Naive thymus-derived CD4-positive, alpha-beta T cell (primary cell): ENCODE data around the gene ARHGAP4. TPM values are rescaled to one million over a fixed set of nuclear protein-coding genes. Genes with fewer than 3 reads are reported as not detected.

ENCODE experiments used
- ATAC-seq: fragments of 150-1000 bp; cut with Tn5 transposase; 2 replicates; pipeline ENCODE4 v1.10.0; 2021; ENCODE audit warnings: mild to moderate bottlenecking, moderate library complexity
- CTCF ChIA-PET: fragments of 350-600 bp; sonication (Branson Sonifier 250); formaldehyde crosslinking; loops from one replicate; lab custom pipeline; 2021; ENCODE audit warnings: antibody characterized with exemption; lab: Charles Lee
- POLR2A ChIA-PET: fragments of 350-600 bp; sonication (Branson Sonifier 250); formaldehyde crosslinking; loops from one replicate; lab custom pipeline; 2021; ENCODE audit warnings: antibody characterized with exemption, inconsistent platforms; lab: Charles Lee
- DNase-seq, 9 donors: peaks; one replicate each; pipeline versions ENCODE4 v3.0.0 to v3.0.0-alpha.2; 2020 to 2022; ENCODE audit warnings: mixed read lengths in 1 of 9
- H3K27ac ChIP-seq: one replicate; pipeline ENCODE4 v1.7.0; 2013; ENCODE audit warnings: mild to moderate bottlenecking, low read depth, low read length, moderate library complexity
- H3K27me3 ChIP-seq, 2 donors: one replicate each; pipeline ENCODE4 v1.7.0; 2013; ENCODE audit warnings: low read length in 2 of 2, mild to moderate bottlenecking in 2 of 2, moderate library complexity in 2 of 2; ENCODE audit not compliant: control insufficient read depth in 2 of 2, insufficient read depth in 2 of 2
- H3K36me3 ChIP-seq, 3 experiments: 1 replicate in 2 of 3; 2 replicates in 1 of 3; pipeline ENCODE4 v1.7.0; 2013; ENCODE audit warnings: low read length in 3 of 3, mild to moderate bottlenecking in 3 of 3, moderate library complexity in 1 of 3; ENCODE audit not compliant: insufficient read depth in 3 of 3, control insufficient read depth in 2 of 3
- H3K4me1 ChIP-seq, 2 donors: one replicate each; pipeline ENCODE4 v1.7.0; 2013; ENCODE audit warnings: low read length in 2 of 2, mild to moderate bottlenecking in 2 of 2, moderate library complexity in 1 of 2; ENCODE audit not compliant: control insufficient read depth in 2 of 2, insufficient read depth in 2 of 2
- H3K4me3 ChIP-seq: 2 replicates; pipeline ENCODE4 v1.7.0; 2013; ENCODE audit warnings: mild to moderate bottlenecking, low read length
- H3K9me3 ChIP-seq, 3 experiments: 1 replicate in 2 of 3; 2 replicates in 1 of 3; pipeline ENCODE4 v1.7.0; 2013; ENCODE audit warnings: low read length in 3 of 3; ENCODE audit not compliant: control insufficient read depth in 2 of 3
- H3K27ac Mint-ChIP-seq, 9 donors: one replicate each; pipeline ENCODE4 v1.8.0; 2020 to 2022; ENCODE audit warnings: mixed read lengths in 9 of 9, mild to moderate bottlenecking in 8 of 9, moderate library complexity in 5 of 9, inconsistent platforms in 2 of 9
- H3K27me3 Mint-ChIP-seq, 5 donors: one replicate each; pipeline ENCODE4 v1.8.0; 2021 to 2022; ENCODE audit warnings: mixed read lengths in 5 of 5, mild to moderate bottlenecking in 1 of 5
- H3K36me3 Mint-ChIP-seq, 5 donors: one replicate each; pipeline ENCODE4 v1.8.0; 2020 to 2022; ENCODE audit warnings: mixed read lengths in 5 of 5, mild to moderate bottlenecking in 3 of 5, inconsistent platforms in 1 of 5
- H3K4me1 Mint-ChIP-seq, 7 donors: one replicate each; pipeline ENCODE4 v1.8.0; 2020 to 2022; ENCODE audit warnings: mixed read lengths in 7 of 7, mild to moderate bottlenecking in 3 of 7, inconsistent platforms in 1 of 7
- H3K4me3 Mint-ChIP-seq, 10 donors: one replicate each; pipeline ENCODE4 v1.8.0; 2020 to 2022; ENCODE audit warnings: mild to moderate bottlenecking in 10 of 10, mixed read lengths in 10 of 10, moderate library complexity in 6 of 10, inconsistent platforms in 2 of 10
- H3K9me3 Mint-ChIP-seq, 11 donors: one replicate each; pipeline ENCODE4 v1.8.0; 2020 to 2022; ENCODE audit warnings: mixed read lengths in 11 of 11, mild to moderate bottlenecking in 4 of 11, inconsistent platforms in 1 of 11, moderate library complexity in 1 of 11
- intact Hi-C, 2 donors: fragments of 100-400 bp; cut with micrococcal nuclease; formaldehyde crosslinking; loops; one replicate each; pipeline ENCODE4 v1.15.1; 2023
- polyA plus RNA-seq, 2 donors: library from polyadenylated mRNA; unstranded; fragments of 300-500 nt; fragmentation: Illumina TruSeq; gene quantifications; one replicate each; pipeline ENCODE4 v1.2.3, GENCODE V29; 2021
- total RNA-seq, 6 experiments: library from RNA in 5 of 6; stranded (reverse) in 5 of 6; gene quantifications; 1 replicate in 5 of 6; 2 replicates in 1 of 6; pipeline ENCODE4 v1.2.3 and lab custom pipeline; 2021 to 2026

The ARHGAP4 gene
- total and polyA plus RNA-seq, 7 experiments from 2014 or later: 82.5 to 439 (median 341) TPM

DNA sequence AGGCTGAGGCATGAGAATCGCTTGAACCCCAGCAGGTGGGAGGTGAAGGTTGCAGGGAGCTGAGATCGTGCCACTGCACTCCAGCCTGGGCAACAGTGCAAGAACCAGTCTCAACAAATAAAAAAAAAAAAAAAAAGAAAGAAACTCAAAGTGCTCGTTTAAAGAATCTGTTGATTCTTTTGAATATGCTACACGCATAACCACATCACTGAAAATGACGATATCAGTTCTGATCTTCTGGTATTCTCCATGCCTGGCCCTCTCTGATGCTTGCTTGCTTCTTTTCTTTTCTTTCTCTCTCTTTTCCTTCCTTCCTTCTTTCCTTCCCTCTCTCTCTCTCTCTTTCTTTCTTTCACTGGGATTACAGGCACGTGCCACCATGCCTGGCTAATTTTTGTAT is 14.3 kb downstream of the ARHGAP4 start:
- H3K27ac Mint-ChIP-seq: peak overlapping the region; percentile 18 to 90 (median 81)
- Histone ChIP-seq H3K36me3 (peaks cover 0 to 58% (median 0%) of the 10 kb centered on the region in 3 experiments), H3K27me3 (no peaks in the 10 kb centered on the region), H3K4me3 (no peak overlapping the region), H3K27ac (peak overlapping the region; percentile 57), H3K9me3 (no peaks in the 10 kb centered on the region), H3K4me1 (peaks cover 0 to 8% of the 10 kb centered on the region in 2 donors)
- POLR2A ChIA-PET: interaction anchor here (1.0 to 10.4 kb wide), 2 partner anchors 13 to 33 kb away, joined by 3 to 111 read pairs; partner anchors contain the start of gene ARHGAP4
- H3K36me3 Mint-ChIP-seq: peaks cover 0 to 19% (median 5%) of the 10 kb centered on the region in 5 donors
- CTCF ChIA-PET: interaction anchor here (1.4 kb wide), 1 partner anchor 13 kb away, joined by 4 read pairs; the partner anchor contains the start of gene ARHGAP4
- DNase-seq (peak in 4 of 9 donors; percentile 32 to 59 (median 44)), ATAC-seq (peak; percentile 63)
- H3K4me1 Mint-ChIP-seq: peaks cover 0 to 26% (median 12%) of the 10 kb centered on the region in 7 donors
- H3K4me3 Mint-ChIP-seq: peak overlapping the region in 5 of 10 donors; percentile 42 to 64 (median 56)
- H3K9me3 Mint-ChIP-seq: no peaks in the 10 kb centered on the region
- intact Hi-C loops: no loop called here
- H3K27me3 Mint-ChIP-seq: no peaks in the 10 kb centered on the region

- H3K27me3 ChIP-seq: no peaks in the 10 kb centered on the region
- H3K36me3 Mint-ChIP-seq: peaks cover 0 to 8% (median 4%) of the 10 kb centered on the region in 5 donors
- no peaks in the 10 kb centered on the region for H3K9me3 Mint-ChIP-seq
- POLR2A ChIA-PET: interaction anchor here (10.4 kb wide), 1 partner anchor 14 kb away, joined by 111 read pairs; the partner anchor contains the start of gene ARHGAP4
- intact Hi-C loops: no loop called here
- H3K27ac Mint-ChIP-seq: no peak overlapping the region
- peak overlapping the region in 1 of 10 donors; percentile 37 for H3K4me3 Mint-ChIP-seq
- ATAC-seq (no peak), DNase-seq (no peak)
- CTCF ChIA-PET: interaction anchor here (0.7 to 1.4 kb wide), 2 partner anchors 15 to 26 kb away, joined by 3 to 4 read pairs; partner anchors contain the start of gene ARHGAP4
- H3K27ac ChIP-seq: no peak overlapping the region
- H3K36me3 ChIP-seq: peaks cover 0 to 47% (median 0%) of the 10 kb centered on the region in 3 experiments
- no peak overlapping the region for H3K4me3 ChIP-seq
- peaks cover 5 to 8% of the 10 kb centered on the region in 2 donors for H3K4me1 ChIP-seq
- H3K9me3 ChIP-seq: no peaks in the 10 kb centered on the region
- peaks cover 0 to 16% (median 7%) of the 10 kb centered on the region in 7 donors for H3K4me1 Mint-ChIP-seq
- H3K27me3 Mint-ChIP-seq: no peaks in the 10 kb centered on the region
Observed at GRCh38 chrX:153910446-153910845, 15.6 kb downstream of the ARHGAP4 start.

- no peak overlapping the region for H3K4me3 ChIP-seq
- peaks cover 0 to 47% (median 0%) of the 10 kb centered on the region in 3 experiments for H3K36me3 ChIP-seq
- intact Hi-C loops: loop anchor here in 1 of 2 donors (5.0 kb wide), 1 partner anchor 37 kb away; no protein-coding TSS in a partner anchor
- H3K9me3 ChIP-seq: no peaks in the 10 kb centered on the region
- CTCF ChIA-PET: interaction anchor here (1.0 kb wide), 1 partner anchor 17 kb away, joined by 3 read pairs; no protein-coding TSS in a partner anchor
- Mint-ChIP-seq H3K27me3 (no peaks in the 10 kb centered on the region), H3K36me3 (peaks cover 0 to 8% (median 4%) of the 10 kb centered on the region in 5 donors), H3K9me3 (no peaks in the 10 kb centered on the region), H3K27ac (peak overlapping the region in 2 of 9 donors; percentile 38 to 68), H3K4me1 (peaks cover 0 to 17% (median 8%) of the 10 kb centered on the region in 7 donors), H3K4me3 (peak overlapping the region in 1 of 10 donors; percentile 37)
- ATAC-seq (no peak), DNase-seq (no peak)
- POLR2A ChIA-PET: interaction anchor here (10.4 kb wide), 1 partner anchor 15 kb away, joined by 111 read pairs; the partner anchor contains the start of gene ARHGAP4
- no peaks in the 10 kb centered on the region for H3K27me3 ChIP-seq
- H3K27ac ChIP-seq: no peak overlapping the region
- peaks cover 8 to 10% of the 10 kb centered on the region in 2 donors for H3K4me1 ChIP-seq
Observed at GRCh38 chrX:153909980-153910360, 16.1 kb downstream of the ARHGAP4 start.

- Mint-ChIP-seq H3K27me3 (no peaks in the 10 kb centered on the region), H3K36me3 (peaks cover 0 to 8% (median 4%) of the 10 kb centered on the region in 5 donors), H3K4me1 (peaks cover 0 to 21% (median 11%) of the 10 kb centered on the region in 7 donors), H3K9me3 (no peaks in the 10 kb centered on the region), H3K4me3 (no peak overlapping the region), H3K27ac (peak overlapping the region in 1 of 9 donors; percentile 17)
- Histone ChIP-seq H3K36me3 (peaks cover 0 to 47% (median 0%) of the 10 kb centered on the region in 3 experiments), H3K4me1 (peaks cover 11 to 12% of the 10 kb centered on the region in 2 donors), H3K9me3 (no peaks in the 10 kb centered on the region), H3K27me3 (no peaks in the 10 kb centered on the region), H3K27ac (peak overlapping the region; percentile 35), H3K4me3 (no peak overlapping the region)
- no peak for ATAC-seq
- DNase-seq: no peak
- ChIA-PET CTCF (interaction anchor here (1.0 kb wide), 1 partner anchor 18 kb away, joined by 3 read pairs; no protein-coding TSS in a partner anchor), POLR2A (interaction anchor here (10.4 kb wide), 1 partner anchor 15 kb away, joined by 111 read pairs; the partner anchor contains the start of gene ARHGAP4)
- intact Hi-C loops: loop anchor here in 1 of 2 donors (5.0 kb wide), 1 partner anchor 38 kb away; no protein-coding TSS in a partner anchor
Observed at GRCh38 chrX:153909024-153909979, 16.8 kb downstream of the ARHGAP4 start.

DNA sequence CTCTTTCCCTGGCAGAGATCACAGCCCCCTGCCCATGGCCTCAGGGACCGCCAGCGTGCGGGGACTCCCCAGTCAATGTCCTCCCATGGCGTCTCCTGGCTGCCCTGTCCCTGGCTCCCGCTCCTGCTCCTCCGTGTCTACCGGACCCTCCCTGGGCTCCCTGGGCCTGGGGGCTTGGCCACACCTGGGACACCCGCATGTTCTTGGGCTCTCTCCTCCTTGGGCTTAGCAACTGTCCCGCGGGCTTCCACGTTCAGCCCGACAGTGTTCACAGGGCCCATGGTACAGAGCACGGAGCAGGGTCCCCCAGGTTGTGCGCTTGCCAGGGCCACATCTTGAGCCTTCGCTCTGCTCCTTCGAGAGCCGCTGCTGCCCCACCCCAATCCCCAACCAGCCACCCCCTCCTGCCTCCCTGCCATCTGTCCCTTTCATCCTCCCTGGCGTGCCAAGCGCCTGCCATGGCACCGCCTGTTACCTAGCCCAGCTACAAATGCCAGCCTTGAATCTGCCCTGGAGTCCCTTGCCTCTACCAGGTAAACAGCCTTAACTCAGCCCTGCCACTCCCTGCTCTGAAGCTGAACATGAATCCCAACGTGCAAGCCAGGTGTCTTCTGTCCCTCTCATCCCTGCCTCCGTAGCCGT is 17.7 kb downstream of the ARHGAP4 start:
- Histone ChIP-seq H3K9me3 (no peaks in the 10 kb centered on the region), H3K27ac (peak overlapping the region; percentile 35), H3K4me1 (peaks cover 16 to 21% of the 10 kb centered on the region in 2 donors), H3K4me3 (no peak overlapping the region), H3K27me3 (no peaks in the 10 kb centered on the region), H3K36me3 (peaks cover 0 to 38% (median 0%) of the 10 kb centered on the region in 3 experiments)
- CTCF ChIA-PET: no interaction called here
- H3K27ac Mint-ChIP-seq: peak overlapping the region in 2 of 9 donors; percentile 17 to 36
- H3K4me1 Mint-ChIP-seq: peaks cover 6 to 29% (median 19%) of the 10 kb centered on the region in 7 donors
- H3K9me3 Mint-ChIP-seq: no peaks in the 10 kb centered on the region
- intact Hi-C loops: loop anchor here in 1 of 2 donors (5.0 kb wide), 1 partner anchor 39 kb away; no protein-coding TSS in a partner anchor
- no peak overlapping the region for H3K4me3 Mint-ChIP-seq
- ATAC-seq (no peak), DNase-seq (no peak)
- peaks cover 0 to 5% (median 4%) of the 10 kb centered on the region in 5 donors for H3K36me3 Mint-ChIP-seq
- no peaks in the 10 kb centered on the region for H3K27me3 Mint-ChIP-seq
- POLR2A ChIA-PET: interaction anchor here (10.4 kb wide), 1 partner anchor 16 kb away, joined by 111 read pairs; the partner anchor contains the start of gene ARHGAP4
